ENCODE measurements around the gene AMIGO2.

AMIGO2 gene

DNA sequence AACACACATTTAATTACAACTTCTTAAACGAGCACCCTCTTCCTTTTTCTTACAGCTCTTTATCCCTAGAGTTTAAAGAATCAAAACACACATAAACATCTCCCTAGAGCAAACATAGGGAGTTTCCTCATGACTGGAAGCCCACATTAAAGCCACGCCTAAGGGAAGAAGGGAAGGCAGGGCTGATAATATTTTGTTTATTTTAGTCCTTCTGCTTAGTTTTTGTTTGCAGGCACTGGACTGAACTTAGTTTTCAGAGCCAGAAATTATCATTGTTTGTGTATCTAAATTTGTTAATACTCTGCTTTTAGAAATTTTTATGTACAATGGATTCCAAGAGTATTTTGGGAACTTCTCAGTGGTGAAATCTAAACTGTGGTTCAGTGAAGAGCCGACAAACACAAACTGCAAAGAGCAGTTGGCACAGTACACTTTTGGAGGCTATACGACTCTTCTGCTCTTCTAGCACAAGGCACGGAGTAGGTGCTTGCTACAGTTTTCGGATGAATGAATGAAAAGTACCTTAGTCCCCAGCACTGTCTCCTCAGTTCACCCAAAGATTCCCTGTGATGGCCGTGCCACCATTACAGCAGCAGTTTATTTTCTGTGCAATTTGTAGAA lies 17.6 kb upstream of the AMIGO2 start:
- DNase-seq = no peak

DNA sequence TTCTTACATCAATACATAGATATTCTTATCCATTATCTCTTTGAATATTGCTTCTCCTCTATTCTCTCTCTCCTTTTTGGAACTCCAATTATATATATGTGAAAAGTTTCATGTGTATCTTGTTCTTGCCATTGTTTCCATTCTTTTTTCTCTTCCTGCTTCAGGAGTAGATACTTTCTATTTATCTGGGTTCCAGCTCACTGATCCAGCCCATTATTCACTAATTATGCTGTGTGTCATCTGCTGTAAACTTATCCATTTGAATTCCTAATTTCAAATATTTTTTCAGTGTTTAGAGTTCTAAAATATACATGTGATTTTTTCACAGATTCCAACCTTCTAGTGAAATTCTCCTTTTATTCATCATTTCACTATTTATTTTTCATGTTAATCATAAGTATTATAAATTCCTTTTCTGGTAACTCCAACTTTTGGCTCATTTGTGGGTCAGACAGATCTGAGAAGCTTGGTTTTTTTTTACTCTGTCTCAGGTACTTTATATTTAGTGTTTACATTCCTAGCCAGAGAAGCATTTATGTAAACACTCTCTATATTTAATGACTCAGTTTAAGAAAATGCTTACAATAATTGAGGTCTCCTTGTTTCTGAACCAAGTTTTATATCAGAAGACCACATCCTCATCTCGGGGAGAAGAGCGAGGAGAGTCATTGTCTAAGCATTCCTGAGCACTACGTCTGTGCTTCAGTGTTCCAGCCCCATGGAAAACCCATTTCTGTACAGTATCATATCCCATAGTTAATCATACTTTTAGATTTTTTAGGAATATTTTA lies 15.9 kb upstream of the AMIGO2 start:
- no peak for DNase-seq

DNA sequence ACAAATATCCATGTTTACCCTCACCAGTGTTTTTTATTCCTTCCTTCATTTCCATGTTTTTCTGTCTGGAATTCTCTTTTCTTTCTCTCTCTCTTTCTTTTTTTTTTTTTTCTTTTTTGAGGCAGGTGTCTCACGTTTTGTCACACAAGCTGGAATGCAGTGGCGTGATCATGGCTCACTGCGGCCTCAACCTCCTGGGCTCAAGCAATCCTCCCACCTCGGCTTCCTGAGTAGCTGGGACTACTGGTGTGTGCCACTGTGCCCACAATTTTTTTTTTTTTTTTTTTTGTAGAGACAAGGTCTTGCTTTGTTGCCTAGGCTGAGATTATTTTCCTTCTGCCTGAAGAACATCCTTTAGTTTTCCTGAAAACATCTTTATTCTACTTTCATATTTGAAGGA lies 15.0 kb upstream of the AMIGO2 start:
- no peak for DNase-seq

DNA sequence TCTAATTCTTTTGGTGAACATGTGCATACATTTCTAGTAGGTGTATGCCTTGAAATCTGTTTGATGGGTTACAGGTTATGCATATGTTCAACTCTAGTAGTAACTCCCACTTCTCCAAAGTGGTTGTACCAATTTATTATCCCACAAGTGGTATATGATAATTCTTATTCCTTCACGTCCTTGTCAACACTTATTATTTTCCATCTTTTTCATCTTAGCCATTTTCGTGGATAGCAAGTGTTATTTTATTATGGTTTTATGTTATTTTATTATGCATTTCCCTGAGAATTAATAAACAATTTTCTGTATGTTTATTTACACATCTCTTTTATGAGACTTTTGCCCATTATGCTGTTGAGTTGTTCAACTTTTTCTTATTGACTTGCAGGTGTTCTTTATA lies 11.2 kb upstream of the AMIGO2 start:
- no peak for DNase-seq

- no peak for DNase-seq
Observed at GRCh38 chr12:47088021-47088944, 8.5 kb upstream of the AMIGO2 start.

GRCh38 chr12:47087088-47087688 lies 7.4 kb upstream of the AMIGO2 start:
- no peak for DNase-seq

DNA sequence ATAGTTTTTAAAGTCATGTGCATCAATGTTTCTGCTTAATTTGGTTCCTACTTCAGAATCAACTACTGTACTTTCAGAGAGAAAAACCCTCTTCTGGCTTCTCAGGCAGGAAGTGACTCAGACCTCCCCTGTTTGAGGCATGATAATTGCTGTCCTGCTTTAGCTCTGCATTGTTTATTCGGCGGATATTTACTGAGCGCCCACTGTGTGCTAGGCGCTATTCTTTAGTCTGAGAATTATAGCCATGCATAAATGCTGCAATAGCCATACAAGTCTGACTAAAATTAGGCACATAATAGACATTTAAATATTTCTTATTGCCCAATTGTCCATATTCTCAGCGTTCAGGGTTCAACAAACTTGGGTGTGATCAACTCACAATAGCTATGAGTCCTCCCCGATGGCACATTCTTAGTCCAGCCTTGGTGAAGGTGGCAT lies 6.1 kb upstream of the AMIGO2 start:
- peak; percentile 58 for DNase-seq

DNA sequence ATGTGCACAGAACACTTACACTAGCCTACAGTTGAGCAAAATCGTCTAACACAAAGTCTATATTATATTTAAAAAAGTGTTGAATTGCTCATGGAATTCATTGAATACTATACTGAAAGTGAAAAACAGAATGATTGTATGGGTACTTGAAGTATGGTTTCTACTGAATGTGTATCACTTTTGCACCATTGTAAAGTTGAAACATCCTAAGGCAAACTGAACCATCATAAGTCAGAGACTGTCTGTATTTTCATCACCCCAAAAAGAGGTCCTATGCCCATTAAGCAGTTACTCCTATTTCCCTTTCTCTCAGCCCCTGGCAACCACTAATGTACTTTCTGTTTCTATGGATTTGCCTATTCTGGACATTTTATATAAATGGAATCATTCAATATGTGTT lies 4.4 kb upstream of the AMIGO2 start:
- no peak for DNase-seq

- no peak for DNase-seq
Observed at GRCh38 chr12:47082796-47083621, 3.2 kb upstream of the AMIGO2 start.

DNA sequence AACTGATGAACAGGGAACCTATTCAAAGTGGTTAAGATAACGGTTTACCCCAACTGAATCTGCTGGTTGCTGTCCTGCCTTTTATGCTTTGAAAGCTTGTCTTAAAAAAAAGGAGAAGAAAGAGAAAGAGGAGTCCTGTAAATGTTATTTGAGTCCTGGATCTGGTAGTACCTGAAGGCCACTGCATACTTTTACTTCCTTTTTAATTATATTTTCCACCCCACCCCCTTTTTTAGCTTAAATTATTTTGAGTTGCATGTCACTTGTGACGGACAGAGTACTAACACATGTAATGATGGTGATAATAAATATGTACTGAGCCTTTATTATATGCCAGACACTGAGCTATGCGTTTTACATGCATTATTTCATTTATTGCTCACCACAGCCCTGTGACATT lies 2.5 kb upstream of the AMIGO2 start:
- no peak for DNase-seq

DNA sequence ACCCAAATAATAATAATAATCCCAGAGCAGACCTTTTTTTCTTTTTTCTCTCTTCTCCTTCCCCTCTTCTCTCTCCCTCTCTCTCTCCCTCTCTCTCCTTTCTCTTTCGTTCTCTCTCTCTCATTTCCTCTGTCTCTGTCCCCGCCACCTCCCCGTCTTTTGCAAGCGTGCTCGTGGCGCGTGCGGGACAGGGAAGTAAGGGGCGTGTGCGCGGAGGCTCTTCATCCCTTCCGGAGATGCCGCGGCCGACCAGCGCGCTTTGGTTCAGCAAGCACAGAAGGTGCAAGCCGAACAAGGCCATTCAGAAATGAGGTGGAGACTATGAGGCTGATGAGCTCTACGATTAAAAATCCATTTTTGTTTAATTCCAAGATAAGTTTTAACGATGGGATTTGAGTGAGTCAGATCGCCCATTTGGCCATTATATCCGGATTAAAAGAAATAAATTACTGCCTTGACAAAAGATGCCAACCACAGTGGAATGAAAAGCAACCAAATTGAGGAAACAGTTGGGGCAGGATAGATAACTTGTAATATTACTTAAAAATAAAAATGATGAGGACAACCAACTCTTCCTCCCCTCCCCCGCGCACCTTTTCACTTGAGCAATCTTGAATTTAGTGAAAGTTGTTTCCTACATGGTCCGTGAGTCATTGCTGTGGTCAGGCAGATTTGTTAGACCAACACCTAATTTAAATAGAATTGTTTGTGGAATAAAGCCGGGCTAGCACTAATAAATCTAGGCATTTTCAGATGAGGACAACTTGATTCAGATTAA lies 1.2 kb upstream of the AMIGO2 start:
- DNase-seq = no peak

DNA sequence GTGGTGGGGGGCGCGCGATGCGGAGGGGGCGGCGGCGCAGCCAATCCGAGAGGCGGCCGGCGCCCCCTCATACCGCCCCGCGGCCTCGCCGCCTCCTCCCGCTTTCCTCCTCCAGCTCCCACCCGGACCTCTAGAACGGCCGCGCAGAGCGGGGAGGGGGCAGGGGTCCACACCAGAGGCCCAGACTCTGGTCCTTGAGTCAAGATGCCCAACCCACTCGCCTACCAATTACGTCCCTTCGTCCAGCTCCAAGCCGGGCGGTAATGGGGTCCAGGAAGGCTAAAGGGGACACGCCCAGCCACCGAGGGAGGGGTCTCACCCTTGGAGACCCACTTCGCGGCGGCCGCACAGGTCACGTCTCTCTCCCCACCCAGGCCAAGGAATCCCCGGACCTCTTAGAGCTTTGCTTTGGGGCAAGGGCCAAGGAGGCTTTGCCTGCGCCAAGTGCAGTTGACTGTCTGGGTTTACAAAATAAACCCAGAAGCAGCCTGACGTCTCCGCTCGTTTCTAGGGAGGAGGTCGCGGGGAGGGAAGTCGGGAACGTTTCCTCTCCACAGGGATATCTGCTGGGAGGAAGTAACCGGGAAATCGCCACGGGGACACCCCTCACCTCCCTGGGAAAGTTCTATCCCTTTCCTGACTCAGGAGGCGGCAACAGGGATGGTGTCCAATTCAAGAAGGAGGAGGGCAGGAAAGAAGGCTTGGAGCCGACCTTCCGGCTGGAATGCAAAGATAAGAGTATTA lies 394 bp upstream of the AMIGO2 start:
- no peak for DNase-seq

- DNase-seq = no peak
Observed at GRCh38 chr12:47078733-47079467, 859 bp downstream of the AMIGO2 start.

DNA sequence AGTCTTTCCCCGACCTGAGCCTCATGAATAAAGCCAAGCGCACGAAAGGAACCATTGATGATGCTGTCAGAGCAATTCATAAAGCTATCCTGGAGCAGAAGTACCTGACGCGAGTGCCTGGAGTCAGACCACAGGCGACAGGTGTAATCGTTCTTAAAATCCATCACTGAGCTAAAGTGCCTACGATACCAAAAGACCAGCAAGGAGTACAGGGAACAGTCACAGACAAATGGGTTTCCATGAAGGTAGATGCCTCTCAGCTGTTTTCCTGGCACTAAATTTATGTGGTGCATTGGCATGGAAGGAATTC lies 1.7 kb downstream of the AMIGO2 start:
- no peak for DNase-seq

- DNase-seq = no peak
Observed at GRCh38 chr12:47077206-47078085, 2.3 kb downstream of the AMIGO2 start.

DNA sequence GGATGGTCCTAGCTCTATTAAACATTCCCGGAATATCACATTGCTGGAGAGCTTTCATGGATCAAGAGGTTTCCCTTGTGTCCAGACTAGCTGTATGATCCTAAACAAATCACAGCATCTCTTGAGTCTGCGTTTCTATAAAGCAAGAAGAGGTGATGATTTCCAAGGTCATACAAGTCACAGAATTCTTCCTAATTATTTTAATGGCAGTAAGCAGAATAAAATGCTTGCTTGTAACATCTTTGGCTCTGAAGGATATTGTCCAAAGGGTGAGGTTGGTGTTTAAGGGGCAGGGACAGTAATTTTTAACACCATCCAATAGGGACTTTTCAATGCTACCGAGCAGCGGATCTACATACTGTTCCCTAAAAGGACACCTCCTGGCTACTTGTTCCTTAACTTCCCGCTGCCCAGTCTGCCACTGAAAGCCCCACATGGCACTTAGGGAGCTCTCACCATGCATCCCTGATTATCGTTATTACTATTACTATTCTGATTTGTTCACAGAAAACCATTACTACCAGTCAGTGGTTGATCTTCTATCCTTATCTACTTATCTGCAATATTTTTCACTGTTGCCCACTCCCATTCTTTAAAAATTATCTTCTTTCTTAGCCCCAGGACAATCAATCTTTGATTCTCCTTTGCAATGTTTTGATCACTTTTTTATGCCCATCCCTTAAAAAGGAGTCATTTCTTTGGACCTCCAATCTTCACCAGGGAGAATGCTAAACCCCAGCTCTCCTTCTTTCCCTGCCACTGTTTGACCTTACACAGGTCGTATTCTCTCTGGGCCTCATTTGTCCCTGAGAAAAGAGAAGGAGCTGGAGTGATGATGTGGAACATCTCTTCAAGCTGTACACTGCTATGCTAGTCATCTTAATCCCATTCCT lies 4.3 kb downstream of the AMIGO2 start:
- DNase-seq = no peak

DNA sequence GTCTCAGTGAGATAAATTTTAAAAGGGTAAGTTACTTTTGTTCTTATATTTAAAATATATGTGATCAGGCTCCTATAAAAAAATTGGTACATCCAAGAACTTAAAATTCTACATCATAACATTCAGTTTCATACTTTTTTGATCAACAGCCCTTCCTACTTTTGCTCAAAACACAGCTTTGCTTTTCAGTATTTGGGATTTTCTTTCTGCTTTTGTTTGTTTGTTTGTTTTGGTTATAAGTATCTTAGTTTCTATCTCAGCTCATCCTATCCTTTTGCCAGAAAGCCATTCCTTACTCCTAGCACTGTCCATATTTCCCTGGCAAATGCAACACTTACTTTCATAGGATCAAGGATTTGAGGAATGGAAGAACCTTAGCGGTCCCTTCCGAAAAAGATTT lies 5.0 kb downstream of the AMIGO2 start:
- DNase-seq = no peak

DNA sequence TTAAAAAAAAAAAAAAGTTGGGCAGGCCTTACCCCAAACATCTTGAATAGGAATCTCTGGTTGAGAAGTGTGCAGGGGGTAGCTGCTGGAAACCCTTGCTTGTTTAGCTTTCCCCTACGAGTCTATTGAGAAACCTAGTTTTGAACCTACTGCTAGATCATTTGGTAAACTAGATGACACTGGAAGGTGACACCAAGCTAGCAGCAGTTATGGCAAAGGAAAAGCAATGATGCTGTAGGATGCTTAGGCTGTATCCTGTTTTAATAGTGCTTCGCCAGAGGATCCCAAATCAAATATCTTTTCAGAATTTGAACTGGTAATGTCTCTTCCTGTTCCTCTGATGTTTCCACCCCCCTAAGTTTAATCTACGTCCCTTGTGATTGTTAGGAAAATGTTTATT lies 5.8 kb downstream of the AMIGO2 start:
- no peak for DNase-seq
